ENCODE data around the gene AFG3L2.

AFG3L2 gene

DNA sequence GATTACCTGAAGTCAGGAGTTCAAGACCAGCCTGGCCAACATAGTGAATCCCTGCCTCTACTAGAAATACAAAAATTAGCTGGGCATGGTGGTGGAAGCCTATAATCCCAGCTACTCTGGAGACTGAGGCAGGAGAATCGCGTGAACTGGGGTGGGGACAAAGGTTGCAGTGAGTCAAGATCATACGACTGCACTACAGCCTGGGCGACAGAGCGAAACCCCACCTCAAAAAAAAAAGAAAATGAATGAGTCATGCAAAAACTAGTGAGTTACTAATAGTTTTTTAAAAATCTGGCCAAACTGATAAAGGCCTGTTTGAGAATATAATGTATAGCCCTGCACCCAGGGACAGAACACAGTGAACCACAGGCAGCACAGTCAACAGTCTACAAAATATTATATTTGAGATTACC, 17.5 kb downstream of the AFG3L2 start:
- no peak for DNase-seq (ENCODE audit: low spot score)

DNA sequence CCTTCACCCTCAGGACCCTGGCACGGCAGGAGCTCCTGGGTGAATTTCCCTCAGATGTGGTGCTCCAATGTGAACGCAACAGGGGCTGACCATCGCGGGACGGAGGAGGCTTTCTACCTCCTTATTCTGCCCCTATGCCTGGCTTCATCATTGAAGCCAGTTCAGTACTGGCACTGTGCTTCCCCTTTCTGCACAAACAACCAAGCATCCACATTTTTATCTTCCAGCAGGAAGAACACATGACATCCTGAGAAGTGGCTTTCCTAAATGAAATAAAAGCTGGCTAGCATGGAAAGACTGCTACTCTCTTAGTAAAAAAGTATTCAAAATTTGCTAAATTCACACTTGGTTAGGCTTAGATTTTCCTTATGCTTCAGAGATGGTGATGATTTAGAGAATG, 24.8 kb downstream of the AFG3L2 start:
- DNase-seq (ENCODE audit: low spot score), result no peak

- no peak for DNase-seq (ENCODE audit: low spot score)
These were observed 29.1 kb downstream of the AFG3L2 start for GRCh38 chr18:12347895-12348294.

GRCh38 chr18:12346240-12346565, 30.8 kb downstream of the AFG3L2 start:
- no peak for DNase-seq (ENCODE audit: low spot score)

DNA sequence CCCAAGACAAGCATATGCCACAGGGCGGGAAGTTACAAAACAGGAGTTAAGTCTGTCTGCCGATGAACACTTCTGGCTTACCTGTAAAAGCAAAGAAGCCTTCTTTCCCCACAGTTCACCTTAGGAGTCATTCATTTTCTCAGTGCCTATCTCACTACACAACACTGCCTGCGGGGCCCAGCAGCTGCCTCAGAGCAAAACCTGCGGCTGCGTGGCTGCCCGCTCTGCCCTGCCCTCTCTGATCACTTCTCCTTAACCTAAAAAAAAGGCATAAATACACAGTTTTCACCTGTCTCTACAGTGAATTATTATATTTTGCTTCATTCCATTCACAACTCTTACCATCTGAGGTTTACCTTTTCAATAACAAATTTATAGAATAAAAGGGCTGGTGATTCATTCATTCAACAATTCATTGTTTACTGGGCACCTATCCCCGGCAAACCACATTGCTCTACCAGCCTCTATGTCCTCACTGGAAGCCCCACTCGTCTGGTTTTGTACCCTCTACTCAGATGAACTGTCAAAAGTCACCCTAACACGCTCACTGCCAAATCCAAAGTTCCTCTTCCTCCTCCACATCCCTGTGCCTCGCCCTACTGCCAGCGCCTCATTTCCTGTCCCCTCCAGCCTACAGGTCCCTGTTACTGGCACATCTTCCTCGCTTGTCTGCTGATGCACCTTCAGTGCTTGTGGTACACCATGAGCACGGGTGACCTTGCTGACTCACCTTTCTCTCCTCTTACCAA, 31.4 kb downstream of the AFG3L2 start:
- DNase-seq (ENCODE audit: low spot score), result no peak

DNA sequence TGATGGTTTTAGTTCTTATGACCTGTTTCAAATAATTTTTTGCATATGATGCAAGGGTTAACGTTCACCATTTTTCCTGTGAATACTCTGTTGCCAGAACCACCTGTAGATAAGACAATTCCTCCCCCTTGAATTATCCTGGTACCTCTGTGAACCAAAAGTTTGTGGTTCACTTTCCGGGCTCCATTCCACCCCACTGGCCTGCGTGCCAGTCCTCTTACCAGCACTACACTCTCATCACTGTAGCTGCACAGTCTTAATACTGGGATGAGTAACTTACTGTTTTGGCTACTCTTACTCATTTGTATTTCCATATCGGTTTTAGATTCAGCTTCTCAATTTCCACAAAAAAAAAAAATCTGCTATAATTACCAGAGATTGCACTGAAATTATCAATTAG, 34.4 kb downstream of the AFG3L2 start:
- no peak for DNase-seq (ENCODE audit: low spot score)

DNA sequence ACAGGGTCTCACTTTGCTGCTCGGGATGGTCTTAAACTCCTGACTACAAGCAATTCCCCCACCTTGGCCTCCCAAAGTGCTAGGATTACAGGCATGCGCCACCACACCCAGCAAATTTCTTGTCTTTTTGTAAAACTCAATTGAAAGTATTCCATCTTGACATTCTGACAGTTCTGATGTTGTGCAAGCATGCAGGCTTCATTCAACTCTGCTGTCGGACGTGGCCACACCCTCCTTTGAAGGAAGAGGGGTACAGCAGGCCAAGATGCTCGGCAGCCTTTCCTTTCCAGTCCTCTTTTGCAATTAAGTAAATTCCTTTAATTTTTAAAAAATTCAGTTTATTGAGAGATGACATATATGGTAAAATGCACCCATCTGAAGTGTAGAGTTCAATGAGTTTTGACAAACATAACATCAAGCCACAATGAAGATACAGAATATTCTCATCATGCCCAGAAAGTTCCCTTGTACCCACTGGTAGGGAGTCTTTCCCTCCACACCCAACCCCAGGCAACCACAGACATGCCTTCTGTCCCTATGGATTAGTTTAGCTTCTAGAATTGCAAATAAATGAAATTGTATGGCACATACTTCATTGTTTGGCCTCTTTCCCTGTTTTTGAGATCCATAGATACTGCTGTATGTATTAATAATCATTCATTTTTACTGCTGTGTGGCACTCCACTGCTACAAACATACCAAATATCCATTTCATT, 35.9 kb downstream of the AFG3L2 start:
- no peak for DNase-seq (ENCODE audit: low spot score)

- DNase-seq (ENCODE audit: low spot score), result no peak
These were observed 38.6 kb downstream of the AFG3L2 start for GRCh38 chr18:12338382-12338781.

GRCh38 chr18:12336887-12337286, 40.1 kb downstream of the AFG3L2 start:
- DNase-seq (ENCODE audit: low spot score), result peak; percentile 39

GRCh38 chr18:12336171-12336613, 40.8 kb downstream of the AFG3L2 start:
- no peak for DNase-seq (ENCODE audit: low spot score)

- DNase-seq (ENCODE audit: low spot score), result no peak
These were observed 41.5 kb downstream of the AFG3L2 start for GRCh38 chr18:12335503-12335902.

DNA sequence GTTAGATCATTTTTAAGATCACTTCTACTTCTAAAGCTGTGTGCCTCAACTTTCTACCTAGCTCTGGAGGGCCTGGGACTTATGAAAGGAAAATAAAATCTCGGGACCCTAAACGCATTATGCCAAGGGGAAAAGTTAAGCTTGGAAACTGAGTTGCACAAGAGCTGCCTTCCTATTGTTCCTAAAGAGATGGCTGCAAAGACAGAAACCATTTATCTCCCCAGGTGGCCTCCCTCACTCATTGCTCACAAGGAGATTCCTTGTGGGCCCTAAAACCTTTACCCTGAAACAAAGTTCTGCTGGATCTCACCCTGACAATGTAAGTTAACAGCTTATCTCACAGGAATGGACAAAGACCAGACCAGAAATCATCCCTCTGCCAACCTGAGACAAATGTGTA, 42.2 kb downstream of the AFG3L2 start:
- DNase-seq (ENCODE audit: low spot score), result no peak

GRCh38 chr18:12334366-12334808, 42.6 kb downstream of the AFG3L2 start:
- DNase-seq (ENCODE audit: low spot score), result no peak

DNA sequence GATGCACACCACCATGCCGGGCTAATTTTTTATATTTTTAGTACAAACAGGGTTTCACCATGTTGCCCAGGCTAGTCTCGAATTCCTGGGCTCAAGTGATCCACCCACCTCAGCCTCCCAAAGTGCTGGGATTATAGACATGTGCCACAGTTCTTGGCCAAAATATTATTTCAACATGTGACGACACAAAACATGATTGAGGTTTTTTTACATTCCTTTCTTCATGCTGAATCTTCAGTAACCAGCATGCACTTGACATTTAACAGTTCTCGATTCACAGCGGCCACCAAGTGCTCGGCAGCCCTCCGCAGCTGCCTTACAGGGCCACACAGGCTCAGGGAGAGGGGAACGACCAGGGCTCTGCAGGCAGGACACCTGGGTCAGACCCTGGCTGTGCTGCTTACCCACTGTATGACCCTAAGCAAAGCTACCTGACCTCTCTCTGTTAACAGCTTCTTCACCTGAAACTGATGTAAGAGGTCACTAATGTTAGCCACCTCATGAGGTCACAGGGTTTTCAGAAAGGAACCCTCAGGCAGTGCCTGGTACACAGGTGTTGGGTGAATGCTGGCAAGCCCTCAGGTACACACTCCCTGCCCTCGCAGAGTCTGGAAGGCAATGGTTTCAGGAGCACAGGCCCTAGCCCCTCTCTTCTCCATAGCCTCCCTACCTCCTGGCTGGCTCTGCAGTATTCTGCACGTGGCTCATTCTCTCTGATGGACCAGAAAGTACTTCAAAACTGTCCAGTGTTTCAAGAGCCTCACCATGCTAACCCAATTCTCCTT, 43.3 kb downstream of the AFG3L2 start:
- no peak for DNase-seq (ENCODE audit: low spot score)

DNA sequence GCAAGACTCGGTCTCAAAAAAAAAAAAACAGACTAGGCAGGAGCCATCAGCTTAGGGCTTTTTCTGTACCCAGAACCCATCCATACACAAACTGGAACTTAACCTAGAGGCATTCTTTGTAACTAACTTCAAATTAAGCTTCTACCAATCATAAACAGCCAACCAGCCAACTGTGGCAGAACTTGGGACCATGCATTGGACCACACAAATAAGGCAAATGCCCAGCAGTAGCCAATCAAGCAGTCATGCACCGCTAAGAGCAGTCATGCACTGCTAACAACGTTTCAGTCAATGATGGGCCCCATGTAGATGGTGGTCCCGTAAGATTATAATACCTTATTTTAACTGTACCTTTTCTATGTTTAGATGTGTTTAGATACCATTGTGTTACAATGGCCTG, 46.3 kb downstream of the AFG3L2 start:
- DNase-seq (ENCODE audit: low spot score), result no peak

GRCh38 chr18:12329125-12329698, 47.8 kb downstream of the AFG3L2 start:
- DNase-seq (ENCODE audit: low spot score), result no peak

DNA sequence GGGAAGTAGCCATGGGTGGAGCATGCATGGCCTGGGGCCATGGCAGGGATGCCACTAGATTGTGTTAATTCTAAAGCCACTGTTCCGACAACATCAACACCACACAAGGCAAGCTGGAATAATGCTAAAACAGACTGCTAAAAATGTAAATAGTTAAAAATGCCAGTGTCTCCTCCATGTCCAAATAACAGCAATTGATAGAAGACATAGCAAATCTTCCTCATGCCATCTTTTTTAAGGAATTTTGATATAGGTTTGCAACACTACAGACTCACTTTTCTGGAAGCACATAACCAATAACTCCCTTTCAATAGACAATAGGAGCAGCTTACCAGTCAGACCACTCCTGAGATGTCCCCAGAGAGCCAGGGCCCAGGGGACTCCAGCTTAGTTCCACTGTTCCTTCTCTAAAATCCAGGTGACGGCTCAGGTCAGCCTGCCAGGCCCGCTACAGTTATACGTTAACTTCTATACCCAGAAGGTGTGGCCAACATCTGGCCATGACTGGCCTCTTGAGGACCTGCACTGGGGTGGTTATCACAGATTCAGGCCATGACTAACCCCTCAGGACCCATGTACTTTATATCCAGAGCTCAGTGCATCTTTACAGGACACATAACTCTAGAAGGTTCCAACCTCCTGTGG, 48.7 kb downstream of the AFG3L2 start:
- DNase-seq (ENCODE audit: low spot score), result no peak

GRCh38 chr18:12327510-12328178, 49.4 kb downstream of the AFG3L2 start:
- peak; percentile 81 for DNase-seq (ENCODE audit: low spot score)

GRCh38 chr18:12326711-12327460, 50.1 kb downstream of the AFG3L2 start:
- no peak for DNase-seq (ENCODE audit: low spot score)

GRCh38 chr18:12325726-12326245, 51.2 kb downstream of the AFG3L2 start:
- DNase-seq (ENCODE audit: low spot score), result no peak

All from GM03348 (cell line).